GM18519 (cell line): ENCODE results near the gene ZNF444.
"Not testable (repeated sequence)": the region's sequence is repeated elsewhere in the genome, so short reads cannot be mapped to it uniquely, and the experiment has no call there.

Source experiments
- ATAC-seq: cut with Tn5 transposase; IDR thresholded peaks from one replicate; pipeline ENCODE4 v1.9.1; 2021; ENCODE audit warnings: mild to moderate bottlenecking, moderate library complexity; ENCODE audit not compliant: unreplicated experiment, low FRiP score

ZNF444 gene

GRCh38 chr19:56174086-56174485 lies 33.0 kb downstream of the ZNF444 start:
- ATAC-seq, result no peak

GRCh38 chr19:56174550-56174949 lies 33.5 kb downstream of the ZNF444 start:
- ATAC-seq, result no peak

GRCh38 chr19:56175861-56176307 lies 34.8 kb downstream of the ZNF444 start, which contains the start of gene GALP:
TSS of gene GALP (plus strand) at chr19:56176008. CDS start at chr19:56177109, 1,101 bp downstream.
- ATAC-seq, result not testable (repeated sequence)

GRCh38 chr19:56176310-56176709 lies 35.2 kb downstream of the ZNF444 start:
- ATAC-seq, result not testable (repeated sequence)

GRCh38 chr19:56176881-56177280 lies 35.8 kb downstream of the ZNF444 start:
- ATAC-seq, result no peak

GRCh38 chr19:56177564-56178243 lies 36.6 kb downstream of the ZNF444 start:
- ATAC-seq, result no peak

GRCh38 chr19:56189785-56190184 lies 48.7 kb downstream of the ZNF444 start:
- no peak for ATAC-seq

GRCh38 chr19:56191115-56191514 lies 50.0 kb downstream of the ZNF444 start:
- no peak for ATAC-seq

GRCh38 chr19:56191711-56192110 lies 50.6 kb downstream of the ZNF444 start:
- ATAC-seq, result no peak

GRCh38 chr19:56193981-56194640 lies 53.0 kb downstream of the ZNF444 start:
- no peak for ATAC-seq

- ATAC-seq, result not testable (repeated sequence)
These were observed 56.6 kb downstream of the ZNF444 start, which contains the start of gene ZSCAN5B for GRCh38 chr19:56197646-56198045. TSS of gene ZSCAN5B (minus strand) at chr19:56197783. CDS start at chr19:56193052, 4,731 bp downstream.

- no peak for ATAC-seq
These were observed 58.6 kb downstream of the ZNF444 start for GRCh38 chr19:56199687-56200086.

GRCh38 chr19:56201973-56202372 lies 60.9 kb downstream of the ZNF444 start, which contains the start of gene ZSCAN5C:
TSS of gene ZSCAN5C (plus strand) at chr19:56202273. CDS start at chr19:56205914, 3,641 bp downstream.
- ATAC-seq, result no peak

- ATAC-seq, result not testable (repeated sequence)
These were observed 66.5 kb downstream of the ZNF444 start for GRCh38 chr19:56207581-56207980.

- ATAC-seq, result no peak
These were observed 68.0 kb downstream of the ZNF444 start for GRCh38 chr19:56209091-56209490.

- ATAC-seq, result not testable (repeated sequence)
These were observed 68.9 kb downstream of the ZNF444 start for GRCh38 chr19:56210036-56210435.
